GM21423 (cell line): ENCODE results near the gene ZNF669.

ENCODE experiments used
- ATAC-seq: cut with Tn5 transposase; IDR thresholded peaks from one replicate; pipeline ENCODE4 v1.9.1; 2021; ENCODE audit warnings: mild to moderate bottlenecking, moderate library complexity; ENCODE audit not compliant: unreplicated experiment

The ZNF669 gene

DNA sequence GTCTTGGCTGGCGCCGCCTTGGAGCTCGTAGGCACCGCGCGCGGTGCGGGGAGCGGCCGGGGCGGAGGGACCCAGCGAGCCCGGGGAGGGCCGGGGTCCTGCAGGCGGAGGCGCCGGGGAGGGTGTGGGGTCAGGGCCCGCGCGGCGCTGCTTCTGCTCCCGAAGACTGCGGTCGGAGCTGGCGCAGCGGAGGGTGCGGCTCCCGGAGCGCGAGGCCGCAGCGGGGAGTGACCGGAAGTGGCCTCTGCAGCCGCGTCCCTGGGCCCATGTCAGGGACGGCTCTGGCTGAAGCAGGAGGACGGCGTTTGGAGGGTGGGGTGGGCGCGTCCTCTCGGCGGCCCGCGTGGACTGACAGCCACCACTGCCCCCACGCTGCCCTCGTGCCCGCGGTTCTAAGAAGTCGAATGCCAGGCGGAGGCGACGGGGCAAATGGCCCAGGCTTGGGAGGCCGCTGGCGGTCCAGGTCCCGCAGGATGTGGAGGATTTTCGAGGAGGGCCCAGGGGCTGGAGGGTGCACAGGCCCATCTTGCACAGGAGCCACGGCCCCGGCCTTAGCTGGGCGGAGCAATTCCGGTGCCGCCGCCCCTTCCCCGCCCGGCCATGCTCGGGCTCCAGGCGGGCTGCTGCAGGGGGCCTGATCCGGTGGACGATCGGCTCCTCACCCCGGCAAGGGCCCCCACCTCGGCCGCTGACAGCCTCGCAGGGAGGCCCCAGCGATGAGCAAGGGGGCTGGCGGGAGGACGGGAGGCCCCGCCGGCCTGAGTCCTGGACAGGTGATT is 7.7 kb upstream of the ZNF669 start:
- ATAC-seq: no peak

DNA sequence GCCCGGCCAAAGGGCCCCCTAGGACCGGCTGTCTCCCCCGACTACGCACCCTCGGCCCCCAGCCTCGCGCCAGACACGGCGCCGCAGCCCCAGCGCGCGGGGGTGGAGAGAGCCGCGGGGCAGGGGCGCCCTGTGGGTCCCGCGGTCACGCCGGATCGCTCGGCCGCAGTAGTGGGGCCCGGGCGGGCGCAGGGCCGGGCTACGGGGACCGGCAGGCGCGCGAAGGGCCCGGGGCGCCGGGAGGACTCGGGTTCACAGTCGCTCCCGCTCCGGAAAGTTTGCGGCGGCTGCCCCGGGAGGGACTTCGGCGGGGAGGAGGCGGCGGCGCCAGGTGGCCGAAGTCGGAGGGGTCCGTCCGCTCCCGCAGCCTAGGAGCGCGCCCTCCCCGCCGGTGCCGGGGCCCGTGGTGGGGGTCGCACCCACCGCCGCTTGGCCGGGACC is 7.1 kb upstream of the ZNF669 start:
- no peak for ATAC-seq

DNA sequence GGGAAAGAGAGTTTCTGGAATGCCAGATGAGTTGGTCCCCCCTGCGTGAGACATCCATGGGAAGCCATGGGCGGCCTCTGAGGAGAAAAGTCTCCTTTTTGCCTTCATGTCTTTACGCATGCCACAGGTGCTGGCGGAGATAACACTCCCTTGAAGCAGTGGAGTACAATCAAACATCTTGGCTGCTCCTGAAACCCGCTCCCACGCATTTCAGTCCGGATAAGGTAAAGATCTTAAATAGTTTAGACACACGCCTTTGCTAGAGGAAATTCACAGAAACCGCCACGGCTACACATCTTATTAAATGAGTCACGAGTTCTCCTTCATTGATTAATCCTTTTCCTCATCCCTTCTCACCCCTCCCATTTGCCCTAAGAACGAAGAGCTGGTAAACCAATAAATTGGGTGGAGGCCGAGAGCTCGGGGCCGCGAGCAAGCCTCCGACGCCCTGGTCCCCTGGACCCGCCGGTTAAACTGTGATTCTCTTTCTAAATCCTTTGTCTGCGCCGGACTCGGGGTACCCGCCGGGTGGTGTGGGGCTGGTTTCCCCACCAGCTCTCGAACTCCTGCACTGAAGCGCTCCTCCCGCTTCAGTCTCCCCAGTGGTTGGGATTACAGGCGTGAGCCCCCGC is 6.6 kb upstream of the ZNF669 start:
- ATAC-seq: no peak

DNA sequence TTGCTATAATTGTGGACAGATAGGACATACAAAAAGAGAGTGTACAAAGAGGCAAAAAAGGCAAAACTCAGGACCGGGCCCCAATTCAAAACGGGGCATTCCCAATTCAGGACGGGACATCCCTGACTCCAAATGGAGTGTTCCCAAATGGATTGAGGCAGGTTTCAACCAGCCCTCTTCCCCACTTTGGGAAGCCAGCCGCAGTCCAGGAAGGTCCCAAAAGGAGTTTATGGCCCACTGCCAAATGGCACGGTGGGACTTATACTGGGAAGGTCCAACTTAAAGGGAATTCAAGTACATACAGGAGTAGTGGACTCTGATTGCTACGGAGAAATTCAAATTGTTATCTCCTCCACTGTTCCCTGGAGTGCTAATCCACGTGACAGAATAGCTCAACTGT is 3.5 kb upstream of the ZNF669 start:
- ATAC-seq: no peak

DNA sequence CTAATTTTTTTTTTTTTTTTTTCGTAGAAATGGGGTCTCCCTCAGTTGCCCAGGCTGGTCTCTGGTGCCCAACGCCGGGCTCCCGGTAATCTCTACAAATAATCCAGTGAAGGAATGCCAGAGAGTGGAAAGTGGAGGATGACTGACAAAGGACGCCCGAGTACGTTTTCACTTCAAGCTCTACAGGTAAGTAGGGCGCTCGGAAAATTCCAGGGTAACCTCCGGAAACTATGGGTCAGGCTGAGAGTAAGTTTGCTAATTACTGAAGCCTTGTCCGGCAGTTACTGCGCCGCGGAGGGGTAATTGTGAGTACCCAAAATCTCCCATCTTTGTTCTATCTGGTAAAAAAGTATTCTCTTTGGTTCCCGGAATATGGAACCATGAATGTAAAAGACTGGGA is 1.8 kb upstream of the ZNF669 start:
- ATAC-seq: no peak

DNA sequence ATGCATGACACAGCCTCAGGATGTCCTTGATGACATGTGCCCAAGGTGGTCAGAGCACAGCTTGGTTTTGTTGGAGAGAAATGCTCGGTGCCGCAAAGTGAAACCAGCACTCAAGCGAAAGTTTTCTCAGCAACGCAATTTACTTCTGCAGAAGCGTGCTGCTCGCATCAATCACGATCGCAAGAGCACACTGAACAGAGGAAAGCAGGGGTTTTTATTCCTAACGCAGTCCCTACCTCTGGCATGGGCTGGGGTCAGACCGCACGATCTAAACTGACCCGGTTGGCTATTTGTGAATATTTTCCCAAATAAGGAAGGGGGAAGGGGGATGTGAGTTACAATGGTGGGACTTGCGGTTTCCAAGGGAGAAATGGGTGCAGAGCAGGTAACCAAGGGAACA is 809 bp upstream of the ZNF669 start:
- ATAC-seq: no peak

DNA sequence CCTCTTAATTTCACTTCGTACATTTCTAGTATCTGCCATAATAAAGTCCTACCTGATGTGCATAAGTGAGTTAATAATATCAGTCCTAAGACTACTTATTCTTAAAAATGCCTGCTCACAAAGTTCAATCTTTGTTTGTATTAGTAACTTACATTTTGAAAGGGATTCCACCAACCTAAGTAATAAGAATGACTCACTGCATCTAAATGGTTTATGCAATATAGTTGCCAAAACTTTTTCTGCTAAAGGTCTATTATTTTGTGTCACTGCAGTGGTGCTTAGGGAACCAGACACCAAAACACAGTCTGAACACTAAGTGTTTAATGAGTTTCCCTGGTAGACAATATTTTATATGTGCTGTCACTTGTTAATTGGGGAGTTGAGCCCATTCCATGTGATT is 1.8 kb downstream of the ZNF669 start:
- ATAC-seq: no peak

DNA sequence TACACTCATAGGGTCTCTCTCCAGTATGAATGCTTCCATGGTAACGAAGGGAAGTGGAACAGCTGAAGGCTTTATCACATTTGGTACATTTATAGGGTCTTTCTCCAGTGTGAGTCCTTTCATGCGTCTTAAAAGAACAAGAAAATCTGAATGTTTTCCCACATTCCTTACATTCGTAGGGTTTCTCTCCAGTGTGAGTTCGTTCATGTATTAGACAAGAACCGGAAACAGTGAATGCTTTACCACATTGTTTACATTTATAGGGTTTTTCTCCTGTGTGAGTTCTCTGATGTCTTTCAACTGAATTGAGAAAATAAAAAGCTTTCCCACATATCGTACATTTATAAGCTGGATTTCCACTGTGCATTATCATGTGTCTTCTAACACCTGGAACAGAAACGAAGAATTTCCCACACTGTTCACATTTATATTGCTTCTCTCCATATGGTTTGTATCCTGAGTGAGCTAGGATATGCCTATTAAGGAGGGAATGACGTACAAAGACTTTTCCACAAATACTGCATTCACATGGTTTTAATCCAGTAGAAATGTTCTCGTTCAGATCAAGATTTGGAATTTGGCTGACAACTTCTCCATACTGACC is 3.4 kb downstream of the ZNF669 start:
- no peak for ATAC-seq

DNA sequence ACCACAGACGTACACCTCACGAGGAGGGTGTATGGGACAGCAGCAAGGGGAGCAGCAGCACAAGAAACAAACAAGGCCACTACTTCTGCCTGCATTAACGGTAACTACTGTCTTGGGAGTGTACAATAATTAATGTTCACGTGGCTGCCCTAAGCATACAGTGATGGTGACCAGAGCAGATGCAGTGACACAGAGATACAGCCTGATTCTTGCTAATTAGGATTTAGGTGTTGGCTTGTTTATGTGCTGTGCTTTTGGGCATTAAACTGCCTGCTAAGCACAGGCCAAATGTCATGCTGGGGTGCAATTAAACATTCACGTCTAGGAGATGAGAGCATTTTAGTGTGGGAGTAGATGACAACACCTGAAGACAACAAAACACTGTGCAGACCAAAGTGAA is 7.2 kb downstream of the ZNF669 start:
- no peak for ATAC-seq

DNA sequence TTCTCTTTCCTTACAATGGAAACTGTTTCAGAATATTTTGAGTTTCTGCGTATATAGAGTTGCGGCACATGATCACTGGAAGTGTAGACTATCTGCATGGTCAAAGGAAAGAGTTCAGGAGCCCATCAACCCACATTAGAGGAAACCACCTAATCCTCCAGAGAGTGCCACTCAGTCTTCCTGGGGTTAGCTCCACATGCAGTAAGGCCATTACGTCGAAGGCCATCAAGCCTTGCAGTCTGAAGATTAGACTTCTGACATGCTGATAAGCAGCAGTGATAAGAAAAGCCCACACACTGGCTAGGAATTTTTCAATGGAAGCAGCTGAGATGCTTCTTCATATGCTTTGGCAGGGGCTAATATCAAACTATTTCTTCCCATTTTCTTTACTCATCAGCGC is 7.6 kb downstream of the ZNF669 start:
- no peak for ATAC-seq

DNA sequence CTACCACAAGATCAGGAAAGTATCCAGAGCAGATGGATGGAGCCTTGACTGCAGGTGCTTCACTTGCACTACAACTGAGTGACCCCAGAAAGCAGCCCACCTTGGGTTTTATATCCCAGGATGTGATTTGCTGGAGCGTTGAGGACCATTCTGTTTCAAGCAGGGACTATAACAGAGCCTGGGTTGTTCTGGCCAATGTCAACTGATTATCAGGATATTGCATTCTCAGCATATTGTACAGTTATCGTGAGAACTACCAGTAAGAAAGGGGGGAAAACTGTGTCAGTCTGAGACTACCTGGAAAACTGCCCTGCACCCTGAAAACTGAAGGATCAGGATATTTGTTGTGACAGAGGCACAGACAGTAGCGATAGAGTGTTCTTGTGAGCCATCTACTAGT is 8.0 kb downstream of the ZNF669 start:
- ATAC-seq: no peak

DNA sequence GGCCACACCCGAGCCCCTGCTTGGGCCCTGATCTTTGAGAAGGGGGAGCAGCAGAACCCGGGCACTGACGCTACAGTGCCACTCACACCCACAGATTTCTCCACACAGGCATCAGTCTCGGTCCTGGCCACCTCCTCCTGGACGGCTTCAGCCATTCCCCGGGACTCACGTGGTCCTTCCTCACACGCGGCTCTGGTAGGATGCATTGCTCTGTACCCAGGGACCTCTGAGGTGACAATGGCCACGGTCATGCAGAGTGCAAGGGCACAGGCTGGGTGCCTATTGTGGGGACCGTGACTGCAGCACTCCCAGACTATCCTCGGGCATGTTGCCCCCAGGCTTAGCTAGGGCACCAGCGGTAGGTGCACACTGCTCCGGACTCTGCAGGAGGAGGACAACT is 13.7 kb downstream of the ZNF669 start:
- ATAC-seq: no peak

DNA sequence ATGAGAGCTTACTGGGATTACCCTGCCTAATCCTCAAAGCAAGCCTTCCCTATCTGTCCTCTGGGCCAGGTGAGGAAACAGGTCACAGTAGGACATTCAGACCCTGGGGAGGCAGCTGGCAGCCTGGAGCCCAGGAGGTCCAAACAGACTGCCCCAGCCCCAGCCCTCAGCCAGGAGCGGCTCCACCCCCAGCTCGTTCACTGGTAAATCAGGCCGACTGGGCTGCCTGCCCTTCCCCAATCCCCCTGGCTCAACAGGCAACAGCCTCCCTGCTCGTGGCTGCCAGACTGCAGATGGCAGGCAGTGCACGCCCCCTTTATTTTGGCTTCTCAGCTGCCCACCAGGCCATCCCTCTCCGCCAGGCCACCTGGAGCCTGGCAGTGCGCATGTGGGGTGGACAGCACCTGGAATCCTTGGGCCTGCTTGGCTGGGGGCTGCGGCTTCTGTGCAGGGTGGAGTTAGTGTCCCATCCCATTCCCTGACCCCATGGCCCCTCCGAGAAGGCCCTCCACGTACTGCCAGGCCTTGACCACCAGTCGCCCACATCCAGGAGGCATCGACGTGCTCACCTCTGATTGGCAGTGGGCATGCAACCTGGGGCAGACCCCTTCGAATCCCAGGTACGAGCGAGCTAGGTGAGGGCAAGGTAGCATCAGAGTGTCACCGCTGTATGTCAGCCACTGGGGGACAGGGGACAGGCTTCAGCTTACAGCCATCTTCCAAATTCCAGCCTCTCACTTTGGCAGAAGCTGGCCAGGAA is 14.4 kb downstream of the ZNF669 start:
- ATAC-seq: no peak

DNA sequence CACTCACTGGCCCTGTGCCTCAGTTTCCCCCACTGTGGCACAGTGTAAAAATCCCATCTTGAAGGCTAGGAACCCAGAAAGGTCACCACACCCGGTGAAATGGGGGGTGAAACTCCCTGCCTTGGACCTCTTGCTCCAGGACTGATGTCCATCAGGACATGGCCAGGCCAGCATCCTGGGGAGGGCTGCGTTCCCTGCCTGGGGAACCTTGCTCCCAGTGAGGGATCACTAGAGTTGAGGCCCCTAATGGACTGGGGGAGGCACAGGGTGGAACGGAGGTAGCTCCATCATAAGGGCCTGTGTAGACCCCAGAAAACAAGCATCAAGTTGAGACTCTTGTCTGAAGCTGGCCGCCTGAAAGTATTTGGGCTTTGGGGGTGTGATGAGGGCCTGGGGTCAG is 15.2 kb downstream of the ZNF669 start:
- ATAC-seq: no peak

DNA sequence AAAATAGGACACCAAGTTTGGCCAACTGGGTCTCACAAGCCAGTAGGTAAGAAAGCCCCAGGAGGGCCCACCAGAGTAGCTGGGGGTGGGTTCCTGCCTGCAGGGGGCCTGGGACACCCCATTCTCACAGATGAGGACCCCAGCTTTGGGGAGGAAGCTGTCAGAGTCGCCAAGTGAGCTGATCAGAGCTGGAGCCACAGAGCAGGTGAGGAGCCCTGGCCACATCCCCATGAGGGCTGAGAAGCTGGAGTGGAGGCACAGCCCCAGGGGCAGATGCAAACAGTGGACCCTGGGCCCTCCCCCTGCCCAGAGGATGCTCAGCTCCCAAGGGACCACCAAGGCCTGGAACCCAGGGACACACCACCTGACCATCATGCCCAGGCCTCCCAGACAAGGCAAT is 16.9 kb downstream of the ZNF669 start:
- ATAC-seq: no peak

DNA sequence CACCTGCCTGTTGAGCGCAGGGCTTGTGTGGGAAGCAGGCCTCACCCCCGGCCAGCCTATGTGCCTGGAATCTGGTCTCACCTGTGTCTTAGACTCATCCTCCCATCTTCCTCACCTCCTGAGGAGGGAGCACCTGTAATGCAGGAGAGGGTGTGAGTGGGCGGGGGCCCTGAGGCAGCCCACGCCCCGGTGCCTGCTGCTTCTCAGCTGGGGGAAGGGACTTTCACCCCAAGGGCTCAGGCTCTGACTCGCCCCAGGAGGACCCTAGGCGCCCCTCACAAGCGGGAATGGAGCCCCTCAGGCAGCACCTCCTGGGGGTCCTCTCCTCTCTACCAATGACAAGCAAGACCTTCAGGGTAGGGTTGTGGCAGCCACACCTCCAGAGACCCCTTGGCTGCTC is 18.8 kb downstream of the ZNF669 start:
- ATAC-seq: no peak

DNA sequence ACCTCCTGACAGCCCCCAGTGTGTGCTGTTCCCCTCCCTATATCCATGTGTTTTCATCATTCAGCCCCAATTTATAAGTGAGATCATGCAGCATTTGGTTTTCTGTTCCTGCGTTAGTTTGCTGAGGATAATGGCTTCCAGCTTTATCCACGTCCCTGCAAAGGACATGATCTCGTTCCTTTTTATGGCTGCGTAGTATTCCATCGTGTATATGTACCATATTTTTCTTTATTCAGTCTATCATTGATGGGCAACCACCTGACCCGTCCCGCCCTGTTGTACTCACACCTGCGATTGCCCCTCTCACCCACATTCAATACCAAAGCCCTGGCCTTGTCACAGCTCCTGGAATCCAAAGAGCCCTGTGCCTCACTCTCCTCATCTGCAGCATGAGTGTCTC is 19.4 kb downstream of the ZNF669 start:
- no peak for ATAC-seq

DNA sequence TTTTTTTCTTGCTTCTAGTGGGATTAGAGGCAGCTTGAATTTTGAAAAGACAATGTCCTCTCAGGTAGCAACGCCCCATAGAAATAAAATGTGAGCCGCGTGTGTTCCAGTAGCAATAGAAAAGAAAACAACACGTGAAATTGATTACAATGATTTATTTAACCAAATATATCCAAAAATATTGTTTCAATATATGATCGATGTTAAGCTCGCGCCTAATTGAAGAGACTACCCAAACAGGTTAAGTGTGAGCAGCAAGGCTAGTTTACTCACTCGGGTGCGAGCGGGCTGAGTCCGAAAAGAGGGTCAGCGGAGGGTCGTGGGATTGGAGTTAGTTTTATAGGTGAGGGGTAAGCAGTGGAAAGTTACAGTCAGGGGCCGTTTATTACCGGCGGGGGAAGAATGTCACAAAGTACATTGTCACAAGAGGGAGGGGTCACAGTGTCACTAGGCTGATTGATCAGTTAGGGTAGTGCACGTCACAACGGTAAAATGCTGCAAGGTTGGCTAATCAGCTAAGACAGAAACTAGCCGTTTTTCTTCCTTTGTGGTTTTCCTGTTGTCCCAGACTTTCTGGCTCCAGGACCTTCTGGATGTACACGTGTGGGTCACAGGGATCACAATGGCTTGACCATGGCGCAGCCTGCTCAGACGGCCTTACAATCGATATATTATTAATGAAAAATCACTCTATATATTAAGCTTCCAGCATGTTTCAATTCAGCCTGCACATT is 24.8 kb downstream of the ZNF669 start:
- ATAC-seq: no peak

DNA sequence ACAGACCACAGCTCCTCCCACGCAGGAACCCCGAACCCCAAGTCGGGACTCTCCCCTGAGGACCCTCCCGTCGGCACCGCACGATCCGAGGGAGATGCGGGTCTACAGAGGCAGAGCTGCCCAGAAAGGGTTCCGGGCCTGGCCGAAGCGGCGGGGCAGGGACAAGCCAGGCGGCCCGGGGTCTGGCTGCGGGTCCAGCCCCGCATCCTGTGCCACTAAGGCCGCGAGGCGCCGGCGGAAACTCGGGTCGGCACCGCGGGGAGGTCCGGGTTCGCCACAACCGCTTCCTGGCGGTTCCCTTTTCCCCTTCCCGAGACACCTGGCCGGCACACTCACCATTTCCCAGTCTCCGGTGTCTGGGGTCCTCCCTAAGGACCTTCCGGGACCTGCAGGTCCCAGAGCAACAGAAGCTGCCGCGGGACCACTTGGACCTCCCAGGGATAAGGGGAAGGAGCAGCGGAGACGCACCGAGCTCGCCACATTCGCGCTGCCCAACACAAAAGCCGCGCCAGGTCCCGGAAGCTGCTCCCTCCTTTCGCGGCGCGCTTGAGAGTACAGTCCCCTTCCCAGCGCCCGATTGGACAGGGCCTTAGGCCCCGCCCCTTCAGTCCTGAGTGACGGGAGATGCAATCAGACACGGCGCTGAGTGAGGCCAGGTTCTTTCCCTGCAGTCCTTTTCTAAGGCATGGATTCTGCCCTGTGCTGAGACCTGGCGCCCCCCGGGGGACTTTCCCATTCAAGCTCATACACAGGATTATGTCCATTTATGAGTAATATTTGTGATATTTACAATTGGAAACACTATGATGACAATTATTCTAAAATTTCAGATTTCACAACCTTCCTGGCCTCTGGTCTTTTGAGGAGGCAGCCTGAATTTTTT is 25.7 kb downstream of the ZNF669 start, which contains the start of gene ZNF670:
TSS of gene ZNF670 (minus strand) at position 554 of the 883 bp plus-strand sequence. CDS start at position 339, 215 bp downstream.
- peak; percentile 99 for ATAC-seq

DNA sequence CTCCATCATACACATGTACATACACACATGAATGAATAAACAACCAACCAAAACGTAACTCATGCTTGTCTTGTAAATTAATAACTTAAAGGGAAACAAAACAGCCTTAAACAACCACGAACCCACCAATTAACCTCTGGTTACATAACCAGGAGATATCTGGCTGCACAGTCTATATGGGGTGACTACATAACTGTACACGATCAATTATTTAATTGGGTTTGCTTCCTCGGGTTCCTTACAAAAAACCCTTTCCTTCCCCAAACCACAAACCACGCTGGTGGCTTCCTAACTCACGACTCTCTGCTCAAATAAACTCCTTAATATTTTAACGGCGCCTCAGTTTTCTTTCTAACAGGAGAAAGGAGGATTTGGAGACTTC is 26.3 kb downstream of the ZNF669 start:
- peak; percentile 22 for ATAC-seq
